Measurements from ENCODE around the gene SLC45A2.
"Not testable (repeated sequence)": the region's sequence is repeated elsewhere in the genome, so short reads cannot be mapped to it uniquely, and the experiment has no call there.

- not testable (repeated sequence) for TF ChIP-seq CBX2 (IDR thresholded peaks at IDR 0.05; ENCODE audit: insufficient read depth, low read length, poor library complexity, severe bottlenecking); NCOA2 (IDR thresholded peaks at IDR 0.05; ENCODE audit: partially characterized antibody in 2 of 2); CTCF (IDR thresholded peaks at IDR 0.05 in 2 of 3, conservative IDR thresholded peaks at IDR 0.05 in 1 of 3; ENCODE audit: insufficient read depth in 2 of 3, low read depth in 1 of 3, low read length in 3 of 3); ZNF384 (IDR thresholded peaks at IDR 0.05; ENCODE audit: low read depth, low read length); POLR2AphosphoS2 (IDR thresholded peaks at IDR 0.05; ENCODE audit: low read length); ZFPM2 (CRISPR knock-in tag; IDR thresholded peaks at IDR 0.05); E2F4 (CRISPR knock-in tag; IDR thresholded peaks at IDR 0.05; ENCODE audit: low read depth); ATF7 (IDR thresholded peaks at IDR 0.05); CBX5 (IDR thresholded peaks at IDR 0.05; ENCODE audit: borderline replicate concordance, low read depth); CEBPB (tag; IDR thresholded peaks at IDR 0.05); RCOR1 (IDR thresholded peaks at IDR 0.05; ENCODE audit: borderline replicate concordance in 1 of 2, low read depth in 2 of 2, low read length in 2 of 2); TEAD2 (tag; IDR thresholded peaks at IDR 0.05); JUNB (CRISPR knock-in tag; conservative IDR thresholded peaks at IDR 0.05); CC2D1A (IDR thresholded peaks at IDR 0.05)
Observed at GRCh38 chr5:34030585-34030984, 46.1 kb upstream of the SLC45A2 start.

Measured in K562 (cell line).